T1000 (cell line): ENCODE results near the gene FBXL15.

ENCODE experiments used
- DNase-seq: peaks from one replicate; lab custom pipeline; 2025; ENCODE audit warnings: mixed read lengths; lab: John Stamatoyannopoulos, UW

The FBXL15 gene, protein sequence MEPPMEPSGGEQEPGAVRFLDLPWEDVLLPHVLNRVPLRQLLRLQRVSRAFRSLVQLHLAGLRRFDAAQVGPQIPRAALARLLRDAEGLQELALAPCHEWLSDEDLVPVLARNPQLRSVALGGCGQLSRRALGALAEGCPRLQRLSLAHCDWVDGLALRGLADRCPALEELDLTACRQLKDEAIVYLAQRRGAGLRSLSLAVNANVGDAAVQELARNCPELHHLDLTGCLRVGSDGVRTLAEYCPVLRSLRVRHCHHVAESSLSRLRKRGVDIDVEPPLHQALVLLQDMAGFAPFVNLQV

DNA sequence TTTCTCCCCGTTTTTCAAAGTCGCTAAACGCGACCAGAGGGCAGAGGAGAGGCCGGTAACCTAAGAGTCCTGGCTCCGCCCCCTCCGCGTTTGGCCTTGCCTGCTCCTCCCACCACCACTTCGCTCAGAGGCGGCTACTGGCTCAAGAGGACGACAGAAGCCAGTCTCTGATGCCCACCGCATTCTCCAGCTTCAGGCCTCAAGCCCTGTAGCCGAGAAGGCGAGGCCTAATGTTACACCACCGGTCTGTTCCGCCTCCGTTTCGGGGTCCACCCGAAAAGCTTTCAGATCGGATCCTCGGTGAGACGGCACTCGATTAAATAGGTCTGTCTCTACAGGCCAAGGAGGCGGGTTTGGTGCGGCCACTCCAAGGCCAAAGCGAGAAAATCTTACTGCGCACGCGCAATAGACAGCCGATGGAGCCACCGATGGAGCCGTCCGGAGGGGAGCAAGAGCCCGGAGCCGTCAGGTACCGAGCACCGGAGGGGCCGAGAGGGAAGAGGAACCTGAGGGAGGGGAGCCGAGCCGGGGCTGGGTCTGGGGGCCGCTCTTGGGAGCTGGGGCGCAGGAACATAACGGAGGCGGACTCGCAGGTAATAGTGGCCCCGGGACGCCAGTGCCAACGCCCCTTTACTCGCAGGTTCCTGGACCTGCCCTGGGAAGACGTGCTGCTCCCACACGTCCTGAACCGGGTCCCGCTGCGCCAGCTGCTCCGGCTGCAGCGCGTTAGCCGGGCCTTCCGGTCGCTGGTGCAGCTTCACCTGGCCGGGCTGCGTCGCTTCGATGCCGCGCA is at the start of gene FBXL15:
FBXL15 (plus strand) TSS at position 123 of the 793 bp plus-strand sequence; CDS start at position 417, 294 bp downstream.
- peak; percentile 93 for DNase-seq

DNA sequence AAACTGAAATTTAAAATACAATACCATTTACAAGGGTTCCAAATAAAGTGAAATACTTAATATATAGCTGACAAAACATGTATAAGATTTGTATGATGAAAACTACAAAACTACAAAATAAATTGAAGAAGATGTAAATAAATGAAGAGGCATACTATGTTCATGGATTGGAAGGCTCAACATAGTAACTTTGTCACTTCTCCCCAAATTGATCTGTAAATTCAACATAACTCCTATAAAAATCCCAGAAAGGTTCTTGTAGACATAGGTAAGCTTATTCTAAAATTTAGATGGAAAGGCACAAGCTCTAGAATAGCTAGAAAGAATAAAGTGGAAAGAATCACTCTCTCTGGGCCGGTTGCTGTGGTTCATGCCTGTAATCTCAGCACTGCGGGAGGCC is 49.3 kb upstream of the FBXL15 start:
- DNase-seq = no peak

DNA sequence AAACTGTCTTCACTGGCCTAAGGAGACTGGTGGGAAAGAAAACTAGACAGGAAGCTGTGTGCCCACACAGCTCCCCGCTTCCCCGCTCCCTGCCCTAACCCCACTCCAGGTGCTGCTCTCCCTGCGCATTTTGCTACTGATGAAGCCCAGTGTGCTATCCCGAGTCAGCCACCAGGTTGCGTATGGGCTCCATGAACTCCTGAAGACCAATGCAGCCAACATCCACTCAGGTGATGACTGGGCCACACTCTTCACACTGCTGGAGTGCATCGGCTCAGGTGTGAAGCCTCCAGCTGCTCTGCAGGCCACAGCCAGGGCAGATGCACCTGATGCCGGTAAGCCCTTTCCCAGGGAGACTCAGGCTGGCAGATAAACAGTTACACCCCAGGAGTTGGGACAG is 45.4 kb upstream of the FBXL15 start:
- no peak for DNase-seq

DNA sequence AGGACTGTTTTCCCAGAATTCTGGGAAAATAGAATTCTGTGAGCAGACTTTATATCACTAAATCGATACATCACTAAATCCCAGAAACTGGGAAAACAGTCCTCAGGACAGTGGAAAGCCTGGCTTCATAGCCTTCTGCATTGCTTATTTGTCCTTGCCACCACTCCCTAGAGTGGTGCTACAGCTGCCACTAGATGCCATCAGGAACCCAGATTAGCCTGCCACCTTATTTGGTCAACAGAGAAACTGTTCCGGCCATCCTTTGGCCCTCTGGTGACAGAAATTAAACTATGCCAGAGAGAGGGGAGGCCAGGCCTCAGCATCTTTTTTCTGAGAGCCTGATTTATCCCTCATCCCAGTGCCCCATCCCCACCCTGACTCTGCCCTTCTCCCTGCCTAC is 44.8 kb upstream of the FBXL15 start:
- no peak for DNase-seq

DNA sequence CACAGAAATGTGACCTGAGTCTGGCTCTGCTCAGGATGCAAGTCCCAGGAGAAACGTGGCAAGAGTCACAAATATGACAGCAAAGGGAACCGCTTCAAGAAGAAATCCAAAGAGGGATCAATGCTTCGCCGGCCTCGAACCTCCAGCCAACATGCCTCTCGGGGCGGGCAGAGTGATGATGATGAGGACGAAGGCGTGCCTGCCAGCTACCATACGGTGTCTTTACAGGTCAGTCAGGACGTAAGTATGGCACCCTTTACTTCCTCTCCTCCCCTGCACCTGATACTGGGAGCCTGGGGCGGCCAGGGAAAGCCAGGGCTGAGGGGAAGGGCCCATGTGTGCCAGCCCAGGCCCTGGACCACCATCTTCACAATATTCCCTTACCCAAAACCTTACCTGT is 43.7 kb upstream of the FBXL15 start:
- no peak for DNase-seq

DNA sequence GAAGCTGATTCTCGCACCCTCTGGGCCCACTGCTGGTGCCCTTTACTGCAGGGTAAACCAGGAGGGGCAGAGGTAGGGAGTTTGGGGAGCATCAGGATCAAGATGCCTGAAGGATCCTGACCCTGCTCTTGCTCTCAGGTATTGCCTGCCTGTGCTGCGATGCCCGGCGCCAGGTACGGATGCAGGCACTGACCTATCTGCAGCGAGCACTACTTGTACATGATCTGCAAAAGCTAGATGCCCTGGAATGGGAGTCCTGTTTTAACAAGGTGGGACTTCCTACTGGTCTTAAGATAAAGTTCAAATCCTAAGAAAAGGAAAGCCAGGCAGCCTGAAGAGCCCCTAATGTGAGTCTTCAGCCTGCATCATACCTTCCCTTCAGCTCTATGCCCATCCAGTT is 41.3 kb upstream of the FBXL15 start:
- DNase-seq = no peak

DNA sequence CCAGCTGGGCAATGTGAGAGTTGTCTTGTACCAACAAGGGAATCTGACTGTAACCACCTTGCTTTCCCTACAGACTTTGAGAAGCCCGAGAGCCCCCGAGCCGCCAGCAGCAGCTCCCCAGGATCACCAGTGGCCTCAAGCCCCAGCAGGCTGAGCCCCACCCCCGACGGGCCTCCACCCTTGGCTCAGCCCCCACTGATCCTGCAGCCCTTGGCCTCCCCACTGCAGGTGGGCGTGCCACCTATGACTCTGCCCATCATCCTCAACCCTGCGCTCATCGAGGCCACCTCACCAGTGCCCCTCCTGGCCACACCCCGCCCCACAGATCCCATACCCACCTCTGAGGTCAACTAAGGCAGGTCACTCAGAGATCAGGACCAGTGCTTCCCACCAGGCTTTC is 38.7 kb upstream of the FBXL15 start:
- no peak for DNase-seq

DNA sequence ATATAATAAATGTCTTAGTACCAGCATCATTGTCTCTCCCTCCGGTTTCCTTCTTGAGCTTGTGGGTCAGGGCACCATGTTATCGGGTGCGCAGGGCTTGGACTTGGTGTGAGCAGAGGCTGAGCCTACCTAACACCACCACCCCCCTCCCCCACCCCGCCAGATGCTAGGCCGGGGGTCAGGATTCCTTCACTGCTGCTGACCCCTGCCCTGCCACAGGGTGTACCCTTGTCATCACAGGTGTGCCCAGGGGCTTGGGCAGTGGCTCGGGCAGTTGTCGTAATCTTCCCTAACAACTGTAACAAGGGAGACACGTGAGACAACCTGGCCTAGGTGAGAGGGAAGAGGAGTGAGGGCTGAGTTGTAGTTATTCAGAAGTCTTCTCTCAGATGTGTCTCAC is 37.8 kb upstream of the FBXL15 start:
- no peak for DNase-seq

DNA sequence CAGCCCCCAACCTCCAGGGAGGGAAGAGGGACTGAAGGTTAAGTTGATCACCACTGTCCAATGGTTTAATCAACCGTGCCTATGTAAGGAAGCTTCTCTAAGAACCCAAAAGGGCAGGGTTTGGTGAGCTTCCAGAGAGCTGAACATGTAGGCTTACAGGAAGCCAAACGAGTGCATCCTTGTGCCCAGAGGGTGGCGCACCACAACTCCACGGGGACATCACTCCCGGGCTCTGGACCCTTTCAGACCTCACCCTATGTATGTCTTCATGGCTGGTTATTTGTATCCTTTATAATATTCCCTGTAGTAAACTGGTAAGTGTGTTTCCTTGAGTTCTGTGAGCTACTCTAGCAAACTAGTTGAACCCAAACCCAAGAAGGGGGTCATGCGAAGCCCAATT is 36.6 kb upstream of the FBXL15 start:
- no peak for DNase-seq

DNA sequence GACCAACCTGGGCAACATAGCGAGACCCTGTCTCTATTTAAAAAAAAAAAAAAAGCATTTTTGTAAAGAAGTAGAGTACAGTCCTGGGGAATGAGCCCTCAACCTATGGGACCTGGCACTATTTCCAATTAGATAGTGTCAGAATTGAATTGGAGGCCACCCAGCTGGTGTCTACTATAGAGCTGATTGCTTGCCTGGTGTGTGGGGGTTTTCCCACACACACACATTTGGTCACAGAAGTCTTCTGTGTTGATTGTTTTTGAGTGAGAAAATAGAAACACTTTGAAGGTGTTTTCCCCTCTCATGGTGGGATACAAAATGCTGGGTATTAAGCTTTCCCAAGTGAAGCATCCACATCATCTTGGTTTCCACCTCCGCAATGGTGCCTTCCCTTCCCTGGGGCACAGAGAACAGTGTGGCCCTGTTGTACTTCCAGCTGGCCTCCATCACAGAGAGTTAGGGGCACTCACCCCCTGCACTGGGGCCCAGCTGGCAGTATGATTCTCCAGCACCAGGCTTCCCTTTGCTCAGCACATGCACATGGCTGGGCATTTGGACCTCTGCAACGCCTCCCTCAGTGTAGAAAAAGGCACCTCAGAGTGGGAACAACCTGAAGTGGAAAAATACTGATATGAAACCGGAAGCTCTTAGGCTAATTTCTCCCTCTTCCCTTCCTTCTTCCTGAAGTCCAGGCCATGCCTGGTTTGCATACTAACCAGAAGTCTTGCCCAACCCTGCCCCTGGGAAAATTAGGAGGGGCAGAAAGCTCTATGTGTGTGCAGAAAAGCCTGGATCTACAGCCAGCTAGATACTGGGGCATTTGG is 35.8 kb upstream of the FBXL15 start:
- no peak for DNase-seq

DNA sequence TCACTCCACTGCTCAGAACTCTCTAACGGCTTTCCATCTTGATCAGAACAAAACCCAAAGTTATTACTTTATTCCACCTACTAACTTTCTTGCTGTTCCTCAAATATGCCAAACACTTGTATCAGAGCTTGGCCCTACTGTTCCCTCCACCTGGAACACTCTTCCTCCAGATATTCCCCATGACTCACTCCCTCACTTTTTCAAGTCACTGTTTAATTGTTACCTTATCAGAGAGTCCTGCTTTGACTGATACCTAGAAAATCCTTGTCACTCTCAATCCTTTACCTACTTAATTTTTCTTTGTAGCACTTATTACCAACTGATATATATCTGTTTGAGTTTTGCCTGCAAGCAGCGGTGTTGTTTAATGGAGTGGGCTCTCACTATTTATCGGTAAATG is 30.7 kb upstream of the FBXL15 start:
- no peak for DNase-seq

DNA sequence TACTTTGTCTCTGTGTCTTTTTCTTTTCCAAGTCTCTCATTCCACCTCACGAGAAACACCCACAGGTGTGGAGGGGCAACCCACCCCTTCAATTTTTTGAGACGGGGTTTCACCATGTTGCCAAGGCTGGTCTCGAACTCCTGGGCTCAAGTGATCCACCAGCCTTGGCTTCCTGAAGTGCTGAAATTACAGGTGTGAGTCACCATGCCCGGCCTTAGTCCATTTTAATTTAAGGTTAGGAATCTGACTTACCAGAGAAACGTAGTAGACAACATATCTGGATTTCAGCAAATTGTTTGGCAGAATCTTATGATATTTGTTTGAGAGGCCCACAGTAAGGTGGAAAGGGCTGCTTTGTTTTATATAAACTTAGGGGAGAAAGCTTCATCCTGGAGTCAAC is 28.3 kb upstream of the FBXL15 start:
- DNase-seq = no peak

DNA sequence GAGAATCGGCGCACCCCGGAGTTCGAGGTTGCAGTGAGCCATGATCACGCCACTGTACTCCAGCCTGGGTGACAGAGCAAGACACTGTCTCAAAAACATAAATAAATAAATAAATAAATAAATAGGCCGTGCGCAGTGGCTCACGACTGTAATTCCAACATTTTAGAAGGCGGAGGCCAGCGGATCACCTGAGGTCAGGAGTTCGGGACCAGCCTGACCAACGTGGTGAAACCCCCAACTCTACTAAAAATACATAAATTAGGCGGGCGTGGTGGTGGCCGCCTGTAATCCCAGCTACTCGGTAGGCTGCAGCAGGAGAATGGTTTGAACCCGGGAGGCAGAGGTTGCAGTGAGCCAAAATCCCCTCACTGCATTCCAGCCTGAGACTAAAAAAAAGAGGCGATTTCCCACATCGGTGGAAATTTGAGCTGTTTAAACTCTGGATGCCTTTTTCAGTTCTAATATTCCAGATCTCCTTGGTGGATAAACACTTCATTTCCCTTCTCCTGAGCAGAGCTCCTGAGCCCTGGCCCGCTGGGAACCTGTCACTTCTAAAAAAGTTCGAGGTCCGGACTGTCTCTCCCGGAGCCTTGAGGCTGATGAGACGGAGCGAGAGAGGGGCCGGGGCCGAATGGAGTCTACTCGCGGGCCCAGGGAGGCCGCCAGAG is 27.1 kb upstream of the FBXL15 start:
- no peak for DNase-seq

DNA sequence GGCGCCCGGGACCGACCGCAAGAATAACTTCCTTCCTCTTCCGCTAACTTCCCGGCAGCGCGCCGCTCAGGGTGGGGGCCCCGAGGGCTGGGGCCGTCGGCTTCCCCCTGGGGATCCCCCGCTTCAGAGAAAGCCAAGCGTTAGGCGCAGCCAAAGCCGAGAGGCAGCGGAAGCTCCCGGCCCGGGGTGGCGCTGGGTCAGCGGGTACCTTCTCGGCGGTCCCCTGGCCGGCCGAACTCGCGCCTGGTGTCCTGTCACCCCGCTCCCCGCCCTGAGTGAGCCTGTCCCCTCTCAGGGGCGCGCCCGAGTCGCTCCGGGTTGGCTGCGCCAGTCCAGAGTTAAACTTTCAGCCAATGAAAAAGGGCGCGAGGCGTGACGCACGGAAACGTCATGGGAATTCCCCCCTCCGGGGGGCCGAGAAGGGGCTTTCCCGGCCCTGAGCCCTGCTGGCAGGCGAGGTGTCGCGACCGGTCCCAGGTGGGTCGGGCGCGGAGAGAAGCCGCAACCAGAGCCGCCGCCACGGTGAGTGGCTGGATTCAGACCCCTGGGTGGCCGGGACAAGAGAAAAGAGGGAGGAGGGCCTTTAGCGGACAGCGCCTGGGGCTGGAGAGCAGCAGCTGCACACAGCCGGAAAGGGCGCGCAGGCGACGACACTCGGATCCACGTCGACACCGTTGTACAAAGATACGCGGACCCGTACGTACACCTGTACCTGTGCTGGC is 26.4 kb upstream of the FBXL15 start:
- DNase-seq = peak; percentile 91

DNA sequence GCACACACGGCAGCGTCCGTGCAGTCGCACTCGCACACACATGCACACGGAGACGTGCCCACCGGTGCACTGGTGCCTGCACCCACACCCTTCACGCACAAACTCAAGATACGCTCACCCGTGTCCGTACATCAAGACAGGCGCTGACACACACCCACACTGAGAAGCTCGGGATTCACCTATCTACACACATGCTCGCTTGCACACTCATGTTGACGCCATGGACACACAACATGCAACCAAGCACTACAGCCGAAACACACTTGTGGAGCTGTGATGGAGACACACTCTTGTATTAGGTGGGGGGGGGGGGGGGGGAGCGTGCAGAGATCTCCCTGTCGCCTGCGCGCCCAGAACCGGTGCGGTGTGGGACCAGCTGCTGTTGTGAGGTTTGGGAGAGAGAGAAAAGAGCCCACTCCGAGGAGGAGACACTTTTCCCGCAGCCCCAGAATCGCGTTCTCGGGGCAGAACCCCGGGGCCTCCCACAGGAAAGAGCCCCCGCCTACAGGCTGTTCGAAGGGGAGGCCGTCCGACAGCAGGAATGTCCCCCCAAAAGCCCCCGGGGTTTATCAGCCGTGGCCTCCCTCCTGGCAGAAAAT is 25.7 kb upstream of the FBXL15 start:
- DNase-seq = peak; percentile 53

DNA sequence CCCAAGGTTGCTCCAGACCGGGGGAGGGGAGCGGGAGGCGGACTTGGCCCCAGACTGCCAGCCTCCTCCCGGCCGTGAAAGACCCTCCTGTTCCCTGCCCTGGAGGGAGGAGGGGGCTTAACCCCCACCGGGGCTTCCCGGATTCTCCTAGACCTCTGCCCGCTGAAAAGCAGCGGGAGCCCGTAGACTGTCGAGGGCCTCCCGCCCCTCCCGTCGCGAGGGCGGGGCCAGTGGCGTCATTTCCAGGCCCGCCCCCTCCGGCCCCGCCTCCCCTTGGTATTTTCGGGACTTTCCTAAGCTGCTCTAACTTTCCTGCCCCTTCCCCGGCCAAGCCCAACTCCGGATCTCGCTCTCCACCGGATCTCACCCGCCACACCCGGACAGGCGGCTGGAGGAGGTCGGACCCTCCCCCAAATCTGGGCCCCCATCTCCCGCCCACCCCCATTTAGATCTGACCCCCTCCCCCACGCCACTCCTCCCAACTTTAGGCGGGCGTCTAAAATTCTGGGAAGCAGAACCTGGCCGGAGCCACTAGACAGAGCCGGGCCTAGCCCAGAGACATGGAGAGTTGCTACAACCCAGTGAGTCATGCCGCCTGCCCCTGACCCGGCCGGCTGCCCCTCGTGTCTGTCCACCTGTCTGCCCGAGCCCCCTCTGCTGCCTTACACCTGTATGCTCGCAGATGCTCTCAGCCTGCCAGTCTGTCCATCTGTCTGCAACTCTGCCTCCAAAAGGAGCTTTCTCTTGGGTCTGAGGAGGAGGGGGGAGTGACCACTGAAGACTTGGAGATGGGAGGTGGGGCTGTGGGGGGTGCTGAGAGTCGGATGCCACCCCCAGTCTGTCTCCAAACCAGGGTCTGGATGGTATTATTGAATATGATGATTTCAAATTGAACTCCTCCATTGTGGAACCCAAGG is 25.0 kb upstream of the FBXL15 start, which contains the start of gene NFKB2:
NFKB2 (plus strand) TSS at position 306 of the 917 bp plus-strand sequence; CDS start at position 561, 255 bp downstream.
- peak; percentile 76 for DNase-seq

DNA sequence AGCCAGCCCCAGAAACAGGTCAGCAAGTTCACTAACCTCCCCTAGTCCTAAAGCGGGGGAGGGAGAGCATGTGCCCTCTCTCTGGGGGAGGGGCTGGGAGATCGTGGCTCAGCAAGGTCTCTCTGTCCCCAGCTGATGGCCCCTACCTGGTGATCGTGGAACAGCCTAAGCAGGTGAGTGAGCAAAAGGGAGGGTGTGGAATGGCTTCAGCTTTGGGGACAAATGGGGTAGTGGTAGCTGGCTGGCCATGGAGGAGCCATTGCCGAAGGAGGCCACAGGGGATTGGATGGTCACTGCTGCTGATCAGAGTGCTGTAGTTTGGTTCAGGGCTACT is 24.4 kb upstream of the FBXL15 start:
- DNase-seq = no peak

DNA sequence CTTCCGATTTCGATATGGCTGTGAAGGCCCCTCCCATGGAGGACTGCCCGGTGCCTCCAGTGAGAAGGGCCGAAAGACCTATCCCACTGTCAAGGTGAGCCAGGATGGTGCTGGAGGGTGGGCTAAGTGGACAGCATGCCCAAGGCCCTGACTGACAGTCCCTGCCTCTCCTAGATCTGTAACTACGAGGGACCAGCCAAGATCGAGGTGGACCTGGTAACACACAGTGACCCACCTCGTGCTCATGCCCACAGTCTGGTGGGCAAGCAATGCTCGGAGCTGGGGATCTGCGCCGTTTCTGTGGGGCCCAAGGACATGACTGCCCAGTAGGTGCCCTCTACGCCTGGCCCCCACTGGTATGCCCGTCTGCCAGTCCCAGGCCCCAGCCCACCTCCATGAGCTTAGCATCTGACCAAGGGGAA is 23.9 kb upstream of the FBXL15 start:
- DNase-seq = no peak

DNA sequence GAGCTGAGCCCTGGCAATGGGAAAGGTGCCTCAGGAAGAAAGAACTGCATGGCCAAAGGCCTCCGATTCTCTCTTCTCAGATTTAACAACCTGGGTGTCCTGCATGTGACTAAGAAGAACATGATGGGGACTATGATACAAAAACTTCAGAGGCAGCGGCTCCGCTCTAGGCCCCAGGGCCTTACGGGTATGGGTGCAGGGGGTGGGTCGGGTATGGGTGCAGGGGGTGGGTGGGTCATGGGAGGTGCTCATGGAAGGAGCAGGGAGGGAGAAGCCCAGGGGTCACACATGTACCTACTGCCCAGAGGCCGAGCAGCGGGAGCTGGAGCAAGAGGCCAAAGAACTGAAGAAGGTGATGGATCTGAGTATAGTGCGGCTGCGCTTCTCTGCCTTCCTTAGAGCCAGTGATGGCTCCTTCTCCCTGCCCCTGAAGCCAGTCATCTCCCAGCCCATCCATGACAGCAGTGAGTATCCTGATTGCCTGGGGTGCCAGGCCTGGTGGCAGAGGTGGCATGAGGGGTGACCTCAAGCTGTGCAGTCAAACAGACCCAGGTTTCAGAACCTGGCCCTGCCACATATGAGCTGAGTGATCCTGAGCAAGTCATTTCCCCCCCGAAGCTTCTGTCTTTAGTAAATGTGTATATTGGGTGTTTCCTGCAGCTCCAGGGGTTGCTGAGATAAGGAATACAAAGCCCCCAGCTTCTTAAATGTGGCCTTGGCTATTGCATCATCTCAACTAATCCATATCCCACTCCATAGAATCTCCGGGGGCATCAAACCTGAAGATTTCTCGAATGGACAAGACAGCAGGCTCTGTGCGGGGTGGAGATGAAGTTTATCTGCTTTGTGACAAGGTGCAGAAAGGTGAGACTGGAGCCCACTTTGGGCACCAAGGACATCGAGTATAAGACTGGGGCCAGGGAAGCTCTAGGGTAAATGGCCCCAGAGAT is 23.1 kb upstream of the FBXL15 start:
- DNase-seq = no peak
